ENCODE results near the gene CLEC4G. TPM values are rescaled to one million over a fixed set of nuclear protein-coding genes. Genes with fewer than 3 reads are reported as not detected.
"Not testable (repeated sequence)": the region's sequence is repeated elsewhere in the genome, so short reads cannot be mapped to it uniquely, and the experiment has no call there.

Gene CLEC4G
- total RNA-seq, 2 experiments from 2014 or later, result not detected

GRCh38 chr19:7763696-7764095 is 31.8 kb upstream of the CLEC4G start:
- DNase-seq, result no peak
- Mint-ChIP-seq H3K27me3 (peaks cover 7% of the 10 kb centered on the region), H3K27ac (no peak overlapping the region), H3K9me3 (peaks cover 15% of the 10 kb centered on the region), H3K36me3 (ENCODE audit: low read depth) (peaks cover 6% of the 10 kb centered on the region), H3K4me1 (no peaks in the 10 kb centered on the region), H3K4me3 (no peak overlapping the region)
- ChIA-PET POLR2A (interaction anchor here (0.6 kb wide), 1 partner anchor 1606 kb away, joined by 4 read pairs; no protein-coding TSS in a partner anchor), CTCF (no interaction called here)

- no peak for DNase-seq
- Mint-ChIP-seq H3K9me3 (peaks cover 20% of the 10 kb centered on the region), H3K27ac (no peak within 1 kb of the TSS), H3K4me1 (no peaks in the 10 kb centered on the region), H3K36me3 (ENCODE audit: low read depth) (peaks cover 6% of the 10 kb centered on the region), H3K4me3 (no peak within 1 kb of the TSS), H3K27me3 (peaks cover 3% of the 10 kb centered on the region)
- CTCF ChIA-PET, result no interaction called here
- POLR2A ChIA-PET, result no interaction called here
Measured at GRCh38 chr19:7762719-7763293, 30.9 kb upstream of the CLEC4G start, which contains the start of gene CLEC4M. Gene CLEC4M (plus strand): TSS chr19:7763243. CDS start chr19:7763267, 24 bp downstream.

- H3K9me3 Mint-ChIP-seq, result peaks cover 43% of the 10 kb centered on the region
- no peaks in the 10 kb centered on the region for H3K4me1 Mint-ChIP-seq
- POLR2A ChIA-PET, result no interaction called here
- H3K27ac Mint-ChIP-seq, result no peak overlapping the region
- peaks cover 8% of the 10 kb centered on the region for H3K27me3 Mint-ChIP-seq
- peaks cover 11% of the 10 kb centered on the region for H3K36me3 Mint-ChIP-seq (ENCODE audit: low read depth)
- CTCF ChIA-PET, result no interaction called here
- no peak overlapping the region for H3K4me3 Mint-ChIP-seq
- DNase-seq, result no peak
Measured at GRCh38 chr19:7759156-7759555, 27.2 kb upstream of the CLEC4G start.

DNA sequence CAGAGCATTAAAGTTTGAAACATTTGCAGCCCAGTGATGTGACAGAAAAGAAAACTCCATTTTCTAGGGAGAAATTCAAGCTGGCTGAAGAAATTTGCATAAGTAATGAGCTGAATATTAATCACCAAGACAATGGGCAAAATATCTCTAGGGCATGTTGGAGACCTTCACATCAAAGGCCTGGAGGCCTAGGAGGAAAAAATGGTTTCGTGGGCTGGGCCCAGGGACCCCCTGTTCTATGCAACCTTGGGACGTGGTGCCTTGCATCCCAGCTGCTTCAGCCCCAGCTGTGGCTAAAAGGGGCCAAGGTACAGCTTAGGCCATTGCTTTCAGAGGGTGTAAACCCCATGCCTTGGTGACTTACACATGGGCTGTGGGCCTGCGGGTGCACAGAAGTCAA is 25.4 kb upstream of the CLEC4G start:
- no peak for DNase-seq
- H3K9me3 Mint-ChIP-seq, result peaks cover 46% of the 10 kb centered on the region
- CTCF ChIA-PET, result no interaction called here
- POLR2A ChIA-PET, result no interaction called here
- H3K27ac Mint-ChIP-seq, result no peak overlapping the region
- H3K4me3 Mint-ChIP-seq, result no peak overlapping the region
- H3K27me3 Mint-ChIP-seq, result peaks cover 6% of the 10 kb centered on the region
- H3K4me1 Mint-ChIP-seq, result no peaks in the 10 kb centered on the region
- H3K36me3 Mint-ChIP-seq (ENCODE audit: low read depth), result peaks cover 11% of the 10 kb centered on the region

- H3K4me3 Mint-ChIP-seq, result no peak overlapping the region
Measured at GRCh38 chr19:7756258-7756657, 24.3 kb upstream of the CLEC4G start.

GRCh38 chr19:7751157-7751783 is 19.4 kb upstream of the CLEC4G start:
- Mint-ChIP-seq H3K27me3 (peaks cover 6% of the 10 kb centered on the region), H3K36me3 (ENCODE audit: low read depth) (no peaks in the 10 kb centered on the region), H3K4me1 (peaks cover 5% of the 10 kb centered on the region), H3K9me3 (peaks cover 39% of the 10 kb centered on the region), H3K4me3 (no peak overlapping the region), H3K27ac (no peak overlapping the region)
- POLR2A ChIA-PET, result no interaction called here
- no peak for DNase-seq
- CTCF ChIA-PET, result interaction anchor here (0.6 to 0.7 kb wide), 2 partner anchors 113 to 343 kb away, joined by 3 read pairs; no protein-coding TSS in a partner anchor

More at GRCh38 chr19:7756258-7756657, 24.3 kb upstream of the CLEC4G start:
- H3K27ac Mint-ChIP-seq, result no peak overlapping the region
- peaks cover 6% of the 10 kb centered on the region for H3K27me3 Mint-ChIP-seq
- CTCF ChIA-PET, result no interaction called here
- POLR2A ChIA-PET, result no interaction called here
- H3K9me3 Mint-ChIP-seq, result peaks cover 50% of the 10 kb centered on the region
- DNase-seq, result no peak
- H3K36me3 Mint-ChIP-seq (ENCODE audit: low read depth), result peaks cover 11% of the 10 kb centered on the region
- peaks cover 1% of the 10 kb centered on the region for H3K4me1 Mint-ChIP-seq

DNA sequence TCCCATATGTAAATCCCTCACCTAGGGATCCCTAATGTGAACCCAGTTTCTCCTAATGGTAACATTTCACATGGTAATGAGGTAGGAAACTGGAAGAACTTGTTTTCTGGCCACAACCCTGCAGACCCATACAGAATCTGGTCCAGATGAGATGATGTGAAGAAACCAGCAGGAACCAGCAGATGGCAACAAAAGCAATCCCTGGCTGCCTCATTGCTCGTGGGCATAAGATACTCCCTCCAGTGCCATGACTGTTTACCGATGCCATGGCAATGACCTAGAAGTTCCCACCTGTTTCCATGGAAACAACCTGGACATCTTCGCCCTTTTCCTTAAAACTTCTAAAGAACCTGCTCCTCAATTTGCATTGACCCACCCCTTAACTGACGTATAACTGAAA is 16.8 kb upstream of the CLEC4G start:
- Mint-ChIP-seq H3K27ac (no peak overlapping the region), H3K4me1 (peaks cover 5% of the 10 kb centered on the region), H3K36me3 (ENCODE audit: low read depth) (no peaks in the 10 kb centered on the region), H3K27me3 (no peaks in the 10 kb centered on the region), H3K4me3 (no peak overlapping the region), H3K9me3 (peaks cover 22% of the 10 kb centered on the region)
- POLR2A ChIA-PET, result no interaction called here
- CTCF ChIA-PET, result interaction anchor here (0.9 kb wide), 1 partner anchor 70 kb away, joined by 3 read pairs; no protein-coding TSS in a partner anchor
- DNase-seq, result no peak

DNA sequence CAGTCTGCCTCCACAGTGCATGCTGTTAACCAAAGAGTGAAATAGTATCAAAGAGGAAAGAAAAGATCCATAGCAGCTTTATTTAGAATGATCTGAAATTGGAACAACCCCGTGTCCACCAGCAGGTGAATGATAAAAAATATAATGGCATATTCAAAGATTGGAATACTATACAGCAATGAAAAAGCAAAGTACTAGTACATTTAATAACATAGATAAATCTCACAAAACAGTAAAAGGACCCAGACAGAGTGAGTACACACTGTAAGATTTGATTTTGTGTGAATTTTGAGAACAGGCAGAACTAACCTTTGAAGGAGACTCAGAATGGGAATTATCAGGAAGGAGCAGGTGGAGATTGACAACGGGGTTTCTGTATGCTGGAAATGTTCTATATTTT is 16.3 kb upstream of the CLEC4G start:
- Mint-ChIP-seq H3K9me3 (peaks cover 22% of the 10 kb centered on the region), H3K27me3 (peaks cover under 1% of the 10 kb centered on the region), H3K4me3 (no peak overlapping the region), H3K4me1 (peaks cover 5% of the 10 kb centered on the region), H3K36me3 (ENCODE audit: low read depth) (no peaks in the 10 kb centered on the region), H3K27ac (no peak overlapping the region)
- ChIA-PET POLR2A (no interaction called here), CTCF (interaction anchor here (0.9 kb wide), 1 partner anchor 67 kb away, joined by 3 read pairs; the partner anchor contains the start of gene TRAPPC5)
- DNase-seq, result no peak

DNA sequence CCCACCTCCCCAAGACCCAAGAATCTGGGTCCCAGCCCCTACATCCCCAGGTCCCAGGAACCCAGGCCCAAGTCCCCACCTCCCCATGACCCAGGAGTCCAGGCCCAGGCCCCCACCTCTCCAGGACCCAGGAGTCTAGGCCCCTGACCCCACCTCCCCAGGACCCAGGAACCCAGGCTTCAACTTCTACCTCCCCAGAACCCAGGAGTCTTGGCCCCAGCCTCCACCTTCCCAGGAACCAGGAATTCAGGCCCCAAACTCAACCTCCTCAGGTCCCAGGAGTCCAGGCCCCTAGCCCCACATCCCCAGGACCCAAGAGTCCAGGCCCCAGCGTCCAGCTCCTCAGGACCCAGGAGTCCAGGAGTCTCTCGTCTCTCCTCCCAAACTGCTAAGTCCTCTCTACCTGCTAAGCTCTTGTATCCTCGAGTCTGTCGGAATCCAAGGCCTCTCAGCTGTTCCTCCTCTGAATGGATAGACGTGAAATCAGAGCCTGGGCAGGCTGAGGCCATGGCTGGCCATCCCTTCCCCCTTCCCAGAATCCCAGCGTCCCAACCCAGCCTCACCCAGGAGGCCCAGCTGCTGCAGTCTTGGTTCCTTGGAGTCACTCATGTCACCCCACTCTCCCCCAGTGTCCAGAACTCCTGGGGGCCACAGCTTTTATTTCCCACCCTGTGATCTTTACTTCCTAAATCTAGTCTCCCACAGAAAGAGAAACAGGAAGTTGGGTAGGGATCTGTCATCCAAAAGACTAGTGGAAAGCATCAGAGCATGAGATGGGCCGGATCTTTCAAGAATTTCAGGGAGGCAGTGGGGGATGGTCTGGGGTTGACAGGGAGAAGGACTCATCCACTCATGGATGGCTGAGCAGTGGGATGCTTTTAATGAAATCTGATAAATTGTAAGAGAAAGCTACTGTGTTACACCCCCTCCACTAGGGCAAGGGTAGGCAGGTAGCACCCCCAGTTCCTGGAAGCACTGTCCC is 15.3 kb upstream of the CLEC4G start, which contains the start of gene CD209:
CD209 (minus strand) TSS at position 632 of the 982 bp plus-strand sequence; CDS start at position 609, 23 bp downstream.
- CTCF ChIA-PET, result interaction anchor here (0.9 kb wide), 1 partner anchor 66 kb away, joined by 3 read pairs; the partner anchor contains the start of gene TRAPPC5
- H3K4me1 Mint-ChIP-seq, result peaks cover 5% of the 10 kb centered on the region
- H3K9me3 Mint-ChIP-seq, result peaks cover 19% of the 10 kb centered on the region
- POLR2A ChIA-PET, result no interaction called here
- H3K36me3 Mint-ChIP-seq (ENCODE audit: low read depth), result no peaks in the 10 kb centered on the region
- DNase-seq, result no peak
- peaks cover 6% of the 10 kb centered on the region for H3K27me3 Mint-ChIP-seq
- H3K27ac Mint-ChIP-seq, result no peak within 1 kb of the TSS
- no peak within 1 kb of the TSS for H3K4me3 Mint-ChIP-seq

DNA sequence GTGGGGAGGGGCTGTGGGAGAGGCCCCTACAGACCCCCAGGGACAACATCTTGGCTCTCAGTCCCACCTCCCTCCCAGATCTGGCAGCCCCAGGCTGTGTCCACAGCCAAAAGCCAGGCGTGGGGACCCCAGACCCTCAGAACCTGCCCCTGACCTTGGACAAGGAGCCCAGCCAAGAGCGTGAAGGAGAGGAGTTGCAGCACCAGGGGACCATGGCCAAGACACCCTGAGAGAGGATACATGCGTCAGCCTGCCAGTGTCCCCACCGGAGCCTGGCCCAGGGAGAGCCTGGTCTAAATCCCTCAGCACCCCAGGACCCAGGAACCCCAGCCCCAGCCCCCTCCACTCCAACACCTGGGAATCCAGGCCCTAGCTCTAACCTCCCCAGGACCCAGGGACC is 14.4 kb upstream of the CLEC4G start:
- H3K27me3 Mint-ChIP-seq, POLR2A ChIA-PET: not testable (repeated sequence)
- H3K9me3 Mint-ChIP-seq, result peaks cover 16% of the 10 kb centered on the region

GRCh38 chr19:7744871-7745650 is 13.2 kb upstream of the CLEC4G start:
- no peak overlapping the region for H3K27ac Mint-ChIP-seq
- H3K4me3 Mint-ChIP-seq, result no peak overlapping the region
- H3K4me1 Mint-ChIP-seq, result no peaks in the 10 kb centered on the region
- H3K27me3 Mint-ChIP-seq, result peaks cover 11% of the 10 kb centered on the region
- ChIA-PET POLR2A (no interaction called here), CTCF (no interaction called here)
- no peak for DNase-seq
- no peaks in the 10 kb centered on the region for H3K36me3 Mint-ChIP-seq (ENCODE audit: low read depth)
- H3K9me3 Mint-ChIP-seq, result peaks cover 6% of the 10 kb centered on the region

More for the DNA sequence above, 14.4 kb upstream of the CLEC4G start:
- H3K4me3 Mint-ChIP-seq; H3K27ac Mint-ChIP-seq; H3K36me3 Mint-ChIP-seq (ENCODE audit: low read depth); DNase-seq; H3K4me1 Mint-ChIP-seq; CTCF ChIA-PET: not testable (repeated sequence)

GRCh38 chr19:7744199-7744786 is 12.4 kb upstream of the CLEC4G start:
- POLR2A ChIA-PET, result no interaction called here
- no peak overlapping the region for H3K4me3 Mint-ChIP-seq

More at GRCh38 chr19:7744199-7744786, 12.4 kb upstream of the CLEC4G start:
- CTCF ChIA-PET, result interaction anchor here (1.6 kb wide), 1 partner anchor 48 kb away, joined by 3 read pairs; no protein-coding TSS in a partner anchor
- H3K27ac Mint-ChIP-seq, result no peak overlapping the region
- H3K27me3 Mint-ChIP-seq, result peaks cover 13% of the 10 kb centered on the region
- H3K4me1 Mint-ChIP-seq, result no peaks in the 10 kb centered on the region
- no peak for DNase-seq
- H3K9me3 Mint-ChIP-seq, result peaks cover 5% of the 10 kb centered on the region
- H3K36me3 Mint-ChIP-seq (ENCODE audit: low read depth), result no peaks in the 10 kb centered on the region

Measured in activated CD4-positive, alpha-beta T cell treated with anti-CD3 and anti-CD28 coated beads, Interleukin-2, amount 10 ng/mL, durations not matched to agents 7 days and 5 days (primary cell).